ENCODE data around the gene NBDY.
"Not testable (repeated sequence)": the region's sequence is repeated elsewhere in the genome, so short reads cannot be mapped to it uniquely, and the experiment has no call there.

The NBDY gene

DNA sequence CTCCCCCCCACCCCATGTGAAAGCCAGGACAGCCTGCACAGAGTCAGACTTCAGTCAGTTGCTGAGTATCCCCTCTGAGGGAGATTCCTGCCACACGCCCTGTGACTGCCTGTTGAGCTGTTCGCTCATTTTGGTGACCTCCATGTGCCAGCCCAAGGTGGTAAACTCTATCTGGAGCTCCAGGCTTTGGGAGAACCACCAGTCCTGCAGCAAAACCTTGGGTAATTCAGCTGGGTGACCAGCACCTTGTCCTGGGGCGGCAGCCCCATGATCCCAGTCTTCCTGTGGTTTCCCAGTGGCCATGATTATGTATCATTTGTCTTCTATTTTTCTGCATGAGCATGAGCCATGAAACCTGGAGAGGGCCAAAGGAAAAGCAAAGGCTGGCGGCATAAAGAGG is 73.4 kb downstream of the NBDY start:
- DNase-seq (ENCODE audit: insufficient read length, low spot score) (no peak), FAIRE-seq (no peak)

DNA sequence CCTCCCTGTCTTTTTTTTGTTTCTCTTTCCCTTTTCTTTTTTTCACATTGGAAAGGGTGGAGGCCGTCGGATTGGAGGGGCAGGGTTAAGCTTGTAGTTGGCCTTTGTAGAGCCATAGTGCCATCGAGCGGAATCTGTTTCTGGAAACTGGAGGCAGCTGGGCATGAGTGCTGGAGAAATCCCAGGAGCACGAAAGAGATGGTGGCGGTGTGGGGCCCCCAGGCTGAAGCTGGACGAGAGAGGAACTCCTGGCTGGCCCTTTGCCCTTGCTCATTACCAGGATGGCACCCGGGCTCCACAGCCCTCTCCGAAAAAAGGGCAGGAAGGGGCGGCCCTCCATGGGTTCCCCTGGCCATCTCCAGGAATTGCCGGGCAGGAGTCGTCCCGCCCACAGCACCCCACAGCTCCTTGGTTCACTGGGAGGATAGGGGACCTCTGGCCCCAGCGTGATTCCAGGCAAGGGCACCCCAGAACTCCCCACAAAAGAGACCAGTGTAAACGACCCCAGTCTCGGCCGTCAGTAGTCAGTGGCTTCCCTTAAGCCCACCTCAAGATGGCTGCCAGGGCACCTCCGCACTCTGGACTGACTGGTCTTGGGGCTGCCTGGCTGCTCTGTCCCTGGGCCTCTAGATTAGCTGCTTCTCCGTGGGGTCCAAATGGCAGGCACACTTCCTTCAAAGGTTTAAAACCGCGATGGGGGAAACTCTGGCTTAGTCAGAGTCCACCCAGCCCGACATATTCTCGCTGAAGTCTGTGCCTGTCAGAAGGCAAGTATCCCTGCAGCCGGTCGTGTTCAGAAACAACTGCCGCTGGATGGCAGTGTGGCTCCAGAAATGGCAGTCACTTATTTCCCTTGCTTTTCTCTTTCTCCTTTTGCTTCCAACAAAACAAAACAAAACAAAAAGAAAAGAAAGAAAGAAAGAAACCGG is 74.1 kb downstream of the NBDY start:
- FAIRE-seq (no peak), DNase-seq (ENCODE audit: insufficient read length, low spot score) (no peak)
- no peak for TF ChIP-seq POLR2A (IDR thresholded peaks at IDR 0.05; ENCODE audit: low read depth, low read length)

More for the DNA sequence above, 73.4 kb downstream of the NBDY start:
- no peak for TF ChIP-seq POLR2A (IDR thresholded peaks at IDR 0.05; ENCODE audit: low read depth, low read length)

GRCh38 chrX:56803850-56804681 is 75.0 kb downstream of the NBDY start:
- FAIRE-seq (no peak), DNase-seq (ENCODE audit: insufficient read length, low spot score) (no peak)
- no peak for TF ChIP-seq POLR2A (IDR thresholded peaks at IDR 0.05; ENCODE audit: low read depth, low read length)

GRCh38 chrX:56804867-56805266 is 75.8 kb downstream of the NBDY start:
- DNase-seq (ENCODE audit: insufficient read length, low spot score), result no peak
- FAIRE-seq, result no peak
- no peak for TF ChIP-seq POLR2A (IDR thresholded peaks at IDR 0.05; ENCODE audit: low read depth, low read length)

DNA sequence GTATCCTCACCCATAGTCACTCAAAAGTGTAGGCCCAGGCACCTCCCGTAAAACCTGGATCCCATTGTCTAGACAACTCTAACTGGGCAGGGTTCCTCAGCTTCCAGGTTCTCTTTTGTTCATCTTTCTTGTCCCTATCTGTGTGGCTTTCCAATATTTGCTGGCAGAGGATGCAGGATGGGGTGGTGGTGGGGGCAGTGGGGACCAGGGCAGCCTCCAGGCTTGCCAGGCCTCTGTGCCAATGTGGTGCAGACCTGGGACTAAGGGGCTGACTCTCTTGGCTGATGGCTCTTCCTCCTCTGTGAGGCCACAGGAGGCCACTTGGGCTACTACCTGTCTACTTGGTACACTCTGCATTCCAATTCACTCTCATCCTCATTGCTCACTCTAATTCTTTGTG is 76.4 kb downstream of the NBDY start:
- FAIRE-seq (no peak), DNase-seq (ENCODE audit: insufficient read length, low spot score) (no peak)
- no peak for TF ChIP-seq POLR2A (IDR thresholded peaks at IDR 0.05; ENCODE audit: low read depth, low read length)

DNA sequence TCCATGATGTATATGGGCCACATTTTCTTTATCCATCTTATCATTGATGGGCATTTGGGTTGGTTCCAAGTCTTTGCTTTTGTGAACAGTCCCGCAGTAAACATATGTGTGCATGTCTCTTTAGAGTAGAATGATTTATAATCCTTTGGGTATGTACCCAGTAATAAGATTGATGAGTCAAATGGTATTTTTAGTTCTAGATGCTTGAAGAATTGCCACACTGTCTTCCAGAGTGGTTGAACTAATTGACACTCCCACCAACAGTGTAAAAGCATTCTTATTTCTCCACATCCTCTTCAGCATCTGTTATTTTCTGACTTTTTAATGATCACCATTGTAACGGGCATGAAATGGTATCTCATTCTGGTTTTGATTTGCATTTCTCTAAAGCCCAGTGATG is 77.1 kb downstream of the NBDY start:
- not testable (repeated sequence) for DNase-seq (ENCODE audit: insufficient read length, low spot score); FAIRE-seq

DNA sequence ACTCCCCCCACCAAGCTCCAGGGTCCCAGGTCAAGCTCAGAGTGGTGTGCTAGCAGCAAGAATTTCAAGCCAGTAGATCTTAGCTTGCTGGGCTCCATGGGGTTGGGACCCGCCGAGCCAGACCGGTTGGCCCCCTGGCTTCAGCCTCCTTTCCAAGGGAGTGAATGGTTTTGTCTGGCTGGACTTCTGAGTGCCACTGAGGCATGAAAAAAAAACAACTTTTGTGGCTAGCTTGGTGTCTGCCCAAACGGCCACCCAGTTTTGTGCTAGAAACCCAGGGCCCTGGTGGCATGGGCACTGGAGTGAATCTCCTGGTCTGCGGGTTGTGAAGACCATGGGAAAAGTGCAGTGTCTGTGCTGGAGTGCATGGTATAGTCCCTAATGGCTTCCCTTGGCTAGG is 82.6 kb downstream of the NBDY start:
- DNase-seq (ENCODE audit: insufficient read length, low spot score), result no peak
- FAIRE-seq, result no peak
- no peak for TF ChIP-seq POLR2A (IDR thresholded peaks at IDR 0.05; ENCODE audit: low read depth, low read length)

DNA sequence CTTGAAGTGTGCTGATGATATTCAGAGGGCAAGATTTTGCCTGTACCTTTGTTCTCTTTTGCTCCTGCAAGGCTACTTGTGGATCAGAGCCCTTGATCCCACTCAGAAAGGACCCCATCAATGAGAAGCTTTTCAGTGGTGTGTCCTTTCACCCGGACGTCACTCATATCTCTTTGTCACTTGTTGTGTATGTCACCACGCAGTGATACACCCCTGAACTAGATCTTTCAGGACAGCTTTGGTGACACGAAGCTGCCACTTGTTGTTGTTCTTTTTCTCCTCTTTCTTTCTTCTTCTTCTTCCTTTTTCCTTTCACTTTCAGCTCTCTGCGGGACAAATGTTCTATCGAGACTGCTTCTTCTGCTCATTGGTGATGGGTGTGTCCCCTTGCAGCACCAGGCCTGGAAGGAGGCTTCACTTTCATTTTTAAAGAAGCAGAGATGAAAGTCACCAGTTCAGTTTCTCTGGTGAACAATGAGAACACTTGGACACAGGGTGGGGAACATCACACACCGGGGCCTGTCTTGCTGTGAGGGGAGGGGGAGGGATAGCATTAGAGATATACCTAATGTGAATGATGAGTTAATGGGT is 83.6 kb downstream of the NBDY start:
- TF ChIP-seq POLR2A (IDR thresholded peaks at IDR 0.05; ENCODE audit: low read depth, low read length), result no peak
- DNase-seq (ENCODE audit: insufficient read length, low spot score), result no peak
- FAIRE-seq, result no peak

GRCh38 chrX:56813318-56813837 is 84.3 kb downstream of the NBDY start:
- FAIRE-seq, result no peak
- no peak for TF ChIP-seq POLR2A (IDR thresholded peaks at IDR 0.05; ENCODE audit: low read depth, low read length)
- peak; percentile 4 for DNase-seq (ENCODE audit: insufficient read length, low spot score)

DNA sequence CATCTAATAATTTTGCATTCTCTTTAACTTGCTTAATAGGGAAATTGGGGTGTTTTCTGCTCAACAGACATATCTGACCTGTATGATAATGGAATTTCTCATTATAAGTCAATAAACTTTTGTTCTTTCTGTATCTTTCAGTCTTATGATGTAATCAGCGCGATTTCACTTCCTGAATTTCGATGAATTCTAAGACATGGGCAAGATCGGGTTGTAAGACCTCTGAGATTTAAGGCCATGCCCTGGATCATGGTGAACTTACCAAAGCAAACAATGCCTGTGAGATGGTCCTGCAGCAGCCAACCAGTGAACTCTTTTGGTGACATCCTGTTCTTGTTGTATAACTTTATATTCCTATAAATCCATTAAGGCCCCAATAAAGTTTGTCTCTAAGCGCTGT is 88.1 kb downstream of the NBDY start:
- TF ChIP-seq POLR2A (IDR thresholded peaks at IDR 0.05; ENCODE audit: low read depth, low read length), result no peak
- FAIRE-seq (no peak), DNase-seq (ENCODE audit: insufficient read length, low spot score) (no peak)

GRCh38 chrX:56826020-56826419 is 97.0 kb downstream of the NBDY start:
- no peak for TF ChIP-seq POLR2A (IDR thresholded peaks at IDR 0.05; ENCODE audit: low read depth, low read length)
- DNase-seq (ENCODE audit: insufficient read length, low spot score) (no peak), FAIRE-seq (no peak)

GRCh38 chrX:56833626-56834025 is 104.6 kb downstream of the NBDY start:
- DNase-seq (ENCODE audit: insufficient read length, low spot score) (no peak), FAIRE-seq (no peak)
- TF ChIP-seq POLR2A (IDR thresholded peaks at IDR 0.05; ENCODE audit: low read depth, low read length), result no peak

DNA sequence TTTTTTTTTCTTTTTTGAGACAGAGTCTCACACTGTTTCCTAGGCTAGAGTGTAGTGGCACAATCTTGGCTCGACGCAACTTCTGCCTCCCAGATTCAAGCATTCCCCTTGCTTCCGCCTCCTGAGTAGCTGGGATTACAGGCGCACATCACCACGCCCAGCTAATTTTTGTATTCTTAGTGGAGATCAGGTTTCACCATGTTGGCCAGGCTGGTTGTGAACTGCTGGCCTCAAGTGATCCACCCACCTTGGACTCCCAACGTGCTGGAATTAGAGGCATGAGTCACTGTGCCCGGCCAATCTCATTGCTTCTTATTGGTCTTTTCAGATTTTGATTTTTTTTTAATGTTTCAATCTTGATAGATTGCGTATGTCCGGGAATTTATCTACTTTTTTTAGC is 124.4 kb downstream of the NBDY start:
- DNase-seq (ENCODE audit: insufficient read length, low spot score) (no peak), FAIRE-seq (no peak)
- TF ChIP-seq POLR2A (IDR thresholded peaks at IDR 0.05; ENCODE audit: low read depth, low read length), result no peak

- DNase-seq (ENCODE audit: insufficient read length, low spot score), result no peak
- FAIRE-seq, result no peak
- TF ChIP-seq POLR2A (IDR thresholded peaks at IDR 0.05; ENCODE audit: low read depth, low read length), result no peak
These were observed 128.0 kb downstream of the NBDY start for GRCh38 chrX:56857042-56857441.

Data from H54 (cell line).